Effector memory CD4-positive, alpha-beta T cell (primary cell): Measurements from ENCODE around the gene CEP112.

Source experiments
- DNase-seq, 3 donors: peaks; one replicate each; pipeline ENCODE4 v3.0.0-alpha.2; 2020
- H3K27ac ChIP-seq: 2 replicates; pipeline ENCODE4 v1.7.0; 2013; ENCODE audit warnings: mild to moderate bottlenecking, low read length, moderate library complexity; ENCODE audit not compliant: insufficient read depth, poor library complexity, severe bottlenecking
- H3K27me3 ChIP-seq: replicated peaks from 2 replicates; pipeline ENCODE4 v1.7.0; 2013; ENCODE audit warnings: mild to moderate bottlenecking, low read length; ENCODE audit not compliant: insufficient read depth, control insufficient read depth, poor library complexity, severe bottlenecking
- H3K36me3 ChIP-seq: 2 replicates; pipeline ENCODE4 v1.7.0; 2013; ENCODE audit warnings: mild to moderate bottlenecking, low read length, moderate library complexity; ENCODE audit not compliant: control insufficient read depth, insufficient read depth
- H3K4me1 ChIP-seq: 2 replicates; pipeline ENCODE4 v1.7.0; 2013; ENCODE audit warnings: low read length, mild to moderate bottlenecking; ENCODE audit not compliant: control insufficient read depth, insufficient read depth, poor library complexity, severe bottlenecking
- H3K4me3 ChIP-seq: 2 replicates; pipeline ENCODE4 v1.7.0; 2013; ENCODE audit warnings: low read length, low read depth, mild to moderate bottlenecking; ENCODE audit not compliant: insufficient read depth, poor library complexity, severe bottlenecking
- H3K9me3 ChIP-seq: 2 replicates; pipeline ENCODE4 v1.7.0; 2013; ENCODE audit warnings: mild to moderate bottlenecking, low read length, moderate library complexity; ENCODE audit not compliant: control insufficient read depth

The CEP112 gene

GRCh38 chr17:66178642-66179041, 13.3 kb downstream of the CEP112 start:
- no peaks in the 10 kb centered on the region for H3K4me1 ChIP-seq
- no peak overlapping the region for H3K27ac ChIP-seq
- H3K9me3 ChIP-seq = no peaks in the 10 kb centered on the region
- no peak overlapping the region for H3K4me3 ChIP-seq
- no peak for DNase-seq
- H3K36me3 ChIP-seq = no peaks in the 10 kb centered on the region
- H3K27me3 ChIP-seq = no peaks in the 10 kb centered on the region

GRCh38 chr17:66177048-66177447, 14.9 kb downstream of the CEP112 start:
- H3K9me3 ChIP-seq = no peaks in the 10 kb centered on the region
- no peaks in the 10 kb centered on the region for H3K27me3 ChIP-seq
- H3K27ac ChIP-seq = no peak overlapping the region
- no peak for DNase-seq
- H3K4me3 ChIP-seq = no peak overlapping the region
- H3K4me1 ChIP-seq = no peaks in the 10 kb centered on the region
- H3K36me3 ChIP-seq = no peaks in the 10 kb centered on the region

GRCh38 chr17:66175892-66176291, 16.0 kb downstream of the CEP112 start:
- H3K27me3 ChIP-seq = no peaks in the 10 kb centered on the region
- no peaks in the 10 kb centered on the region for H3K4me1 ChIP-seq
- H3K27ac ChIP-seq = no peak overlapping the region
- H3K9me3 ChIP-seq = no peaks in the 10 kb centered on the region
- no peaks in the 10 kb centered on the region for H3K36me3 ChIP-seq
- DNase-seq = no peak
- H3K4me3 ChIP-seq = no peak overlapping the region

GRCh38 chr17:66172691-66173223, 19.2 kb downstream of the CEP112 start:
- no peaks in the 10 kb centered on the region for H3K4me1 ChIP-seq
- H3K4me3 ChIP-seq = no peak overlapping the region
- no peaks in the 10 kb centered on the region for H3K36me3 ChIP-seq
- no peak overlapping the region for H3K27ac ChIP-seq
- H3K9me3 ChIP-seq = no peaks in the 10 kb centered on the region
- no peaks in the 10 kb centered on the region for H3K27me3 ChIP-seq
- no peak for DNase-seq

- H3K4me3 ChIP-seq = no peak overlapping the region
- H3K27ac ChIP-seq = no peak overlapping the region
- no peaks in the 10 kb centered on the region for H3K9me3 ChIP-seq
- no peak for DNase-seq
- no peaks in the 10 kb centered on the region for H3K27me3 ChIP-seq
- H3K36me3 ChIP-seq = no peaks in the 10 kb centered on the region
- H3K4me1 ChIP-seq = no peaks in the 10 kb centered on the region
These were observed 19.8 kb downstream of the CEP112 start for GRCh38 chr17:66172144-66172543.

- H3K27me3 ChIP-seq = no peaks in the 10 kb centered on the region
- no peak overlapping the region for H3K27ac ChIP-seq
- H3K4me1 ChIP-seq = no peaks in the 10 kb centered on the region
- no peak for DNase-seq
- H3K4me3 ChIP-seq = no peak overlapping the region
- no peaks in the 10 kb centered on the region for H3K36me3 ChIP-seq
- no peaks in the 10 kb centered on the region for H3K9me3 ChIP-seq
These were observed 20.2 kb downstream of the CEP112 start for GRCh38 chr17:66171692-66172091.

GRCh38 chr17:66171172-66171571, 20.8 kb downstream of the CEP112 start:
- DNase-seq = no peak
- H3K36me3 ChIP-seq = no peaks in the 10 kb centered on the region
- no peaks in the 10 kb centered on the region for H3K4me1 ChIP-seq
- no peaks in the 10 kb centered on the region for H3K27me3 ChIP-seq
- no peak overlapping the region for H3K27ac ChIP-seq
- no peak overlapping the region for H3K4me3 ChIP-seq
- no peaks in the 10 kb centered on the region for H3K9me3 ChIP-seq

GRCh38 chr17:66169839-66170238, 22.1 kb downstream of the CEP112 start:
- Histone ChIP-seq H3K27ac (no peak overlapping the region), H3K4me3 (no peak overlapping the region), H3K27me3 (no peaks in the 10 kb centered on the region), H3K9me3 (no peaks in the 10 kb centered on the region), H3K36me3 (no peaks in the 10 kb centered on the region), H3K4me1 (no peaks in the 10 kb centered on the region)
- DNase-seq = no peak

- Histone ChIP-seq H3K36me3 (no peaks in the 10 kb centered on the region), H3K27me3 (no peaks in the 10 kb centered on the region)
These were observed 24.6 kb downstream of the CEP112 start for GRCh38 chr17:66167189-66167815.

GRCh38 chr17:66165537-66166123, 26.3 kb downstream of the CEP112 start:
- Histone ChIP-seq H3K9me3 (no peaks in the 10 kb centered on the region), H3K27ac (no peak overlapping the region), H3K36me3 (no peaks in the 10 kb centered on the region), H3K4me3 (no peak overlapping the region), H3K4me1 (no peaks in the 10 kb centered on the region), H3K27me3 (no peaks in the 10 kb centered on the region)
- no peak for DNase-seq

More at GRCh38 chr17:66167189-66167815, 24.6 kb downstream of the CEP112 start:
- Histone ChIP-seq H3K27ac (no peak overlapping the region), H3K9me3 (no peaks in the 10 kb centered on the region), H3K4me3 (no peak overlapping the region), H3K4me1 (no peaks in the 10 kb centered on the region)
- DNase-seq = no peak
